HTR-8/SVneo (cell line): ENCODE data around the gene ARHGAP9.
"Not testable (repeated sequence)": the region's sequence is repeated elsewhere in the genome, so short reads cannot be mapped to it uniquely, and the experiment has no call there.

Experiments
- DNase-seq: peaks from one replicate; pipeline ENCODE4 v3.0.0; 2011; ENCODE audit warnings: low spot score, mixed read lengths; ENCODE audit not compliant: insufficient read length
- FAIRE-seq: peaks from 2 replicates; lab custom pipeline; 2011; peaks lifted over from hg19 to GRCh38; lab: Jason Lieb, UNC

Gene ARHGAP9

GRCh38 chr12:57518176-57518919 is 38.7 kb upstream of the ARHGAP9 start:
- FAIRE-seq = no peak

DNA sequence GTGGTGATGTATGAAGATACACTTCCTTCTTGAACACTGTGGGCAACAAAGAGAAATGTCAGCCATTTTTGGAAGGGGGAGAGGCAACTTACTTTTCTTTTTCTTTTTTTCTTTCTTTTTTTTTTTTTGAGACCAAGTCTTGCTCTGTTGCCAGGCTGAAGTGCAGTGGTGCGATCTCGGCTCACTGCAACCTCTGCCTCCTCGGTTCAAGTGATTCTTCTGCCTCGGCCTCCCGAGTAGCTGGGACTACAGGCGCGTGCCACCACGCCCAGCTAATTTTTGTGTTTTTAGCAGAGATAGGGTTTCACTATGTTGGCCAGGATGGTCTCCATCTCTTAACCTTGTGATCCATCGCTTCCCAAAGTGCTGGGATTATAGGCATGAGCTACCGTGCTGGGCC is 38.1 kb upstream of the ARHGAP9 start:
- DNase-seq, FAIRE-seq: not testable (repeated sequence)

More at GRCh38 chr12:57518176-57518919, 38.7 kb upstream of the ARHGAP9 start:
- no peak for DNase-seq

GRCh38 chr12:57517187-57517586 is 37.5 kb upstream of the ARHGAP9 start:
- DNase-seq = no peak
- FAIRE-seq = no peak

GRCh38 chr12:57516617-57517153 is 37.0 kb upstream of the ARHGAP9 start:
- no peak for DNase-seq
- FAIRE-seq = no peak

DNA sequence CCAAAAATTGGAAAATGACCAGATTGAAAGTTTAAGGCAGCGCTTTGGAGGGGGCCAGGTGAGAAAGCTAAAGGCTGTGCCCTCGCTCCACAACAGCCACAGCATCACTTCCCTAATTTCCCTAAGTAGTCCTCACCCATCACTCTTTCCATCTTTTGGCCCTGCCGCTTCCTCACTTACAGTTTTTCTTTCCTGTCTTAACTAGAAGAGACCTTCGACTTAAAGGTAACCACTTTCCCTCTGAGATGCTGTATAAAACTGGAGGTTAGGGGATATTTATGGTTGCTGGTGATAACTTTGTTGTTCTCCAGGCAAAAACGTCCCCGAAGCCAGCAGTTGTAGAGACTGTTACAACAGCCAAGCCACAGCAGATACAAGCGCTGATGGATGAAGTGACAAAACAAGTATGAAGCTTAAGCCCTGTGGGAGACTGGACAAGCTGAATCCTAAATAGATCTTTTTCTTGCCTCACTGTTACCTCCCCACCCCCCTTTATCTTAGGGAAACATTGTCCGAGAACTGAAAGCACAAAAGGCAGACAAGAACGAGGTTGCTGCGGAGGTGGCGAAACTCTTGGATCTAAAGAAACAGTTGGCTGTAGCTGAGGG is 36.4 kb upstream of the ARHGAP9 start:
- DNase-seq (no peak), FAIRE-seq (no peak)

DNA sequence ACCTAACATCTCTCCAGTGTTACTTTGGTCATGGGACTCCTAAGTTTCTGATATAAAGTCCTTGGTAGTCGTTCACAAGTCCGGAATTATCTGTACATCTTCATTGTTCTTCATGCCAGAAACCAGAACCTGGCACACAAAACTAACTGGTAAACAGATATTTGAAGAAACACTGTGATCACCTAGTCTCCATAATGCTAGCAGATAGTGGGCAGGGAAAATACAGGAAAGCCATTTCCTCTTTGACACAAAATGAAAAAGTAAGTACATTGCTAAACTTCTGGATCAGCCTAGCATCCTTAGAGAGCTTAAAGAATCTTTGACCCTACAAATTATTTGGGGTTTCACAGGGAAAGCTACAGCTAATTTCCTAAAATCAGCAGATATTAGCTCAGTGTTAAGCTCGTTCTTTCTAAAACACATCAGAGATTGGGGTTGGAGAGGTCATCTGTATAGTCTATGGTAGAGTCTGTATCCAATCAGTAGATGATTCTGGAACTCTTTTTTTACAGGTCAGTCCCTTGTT is 35.8 kb upstream of the ARHGAP9 start:
- FAIRE-seq (no peak), DNase-seq (no peak)

- FAIRE-seq (no peak), DNase-seq (no peak)
These were observed 35.2 kb upstream of the ARHGAP9 start for GRCh38 chr12:57514720-57515407.

DNA sequence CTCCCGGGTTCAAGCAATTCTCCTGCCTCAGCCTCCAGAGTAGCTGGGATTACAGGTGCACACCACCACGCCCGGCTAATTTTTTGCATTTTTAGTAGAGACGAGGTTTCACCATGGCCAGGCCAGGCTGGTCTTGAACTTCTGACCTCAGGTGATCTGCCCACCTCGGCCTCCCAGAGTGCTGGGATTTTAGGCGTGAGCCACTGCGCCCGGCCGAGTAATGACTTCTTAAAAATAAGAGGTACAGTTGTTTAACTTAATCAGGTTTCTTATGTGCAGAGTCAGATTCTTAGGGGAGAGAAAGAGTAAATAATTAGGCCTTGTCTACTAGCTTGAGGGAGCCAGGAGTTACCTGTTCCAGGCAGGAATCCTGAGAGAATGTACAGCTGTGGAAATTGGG is 34.6 kb upstream of the ARHGAP9 start:
- not testable (repeated sequence) for FAIRE-seq, DNase-seq

DNA sequence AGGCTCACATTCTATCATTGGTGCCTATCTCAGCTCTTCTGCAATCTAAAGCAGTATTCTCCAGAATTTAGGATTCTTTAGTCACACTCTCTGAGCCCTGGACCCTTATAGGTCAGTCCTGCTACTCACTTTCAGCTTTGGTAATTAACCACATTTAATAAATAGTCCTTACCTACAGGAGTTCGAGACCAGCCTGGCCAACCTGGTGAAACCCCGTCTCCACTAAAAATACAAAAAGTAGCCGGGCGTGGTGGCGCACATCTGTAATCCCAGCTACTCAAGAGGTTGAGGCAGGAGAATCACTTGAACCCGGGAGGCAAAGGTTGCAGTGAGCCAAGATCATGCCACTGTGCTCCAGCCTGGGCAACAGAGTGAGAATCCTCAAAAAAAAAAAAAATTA is 34.0 kb upstream of the ARHGAP9 start:
- not testable (repeated sequence) for DNase-seq, FAIRE-seq

DNA sequence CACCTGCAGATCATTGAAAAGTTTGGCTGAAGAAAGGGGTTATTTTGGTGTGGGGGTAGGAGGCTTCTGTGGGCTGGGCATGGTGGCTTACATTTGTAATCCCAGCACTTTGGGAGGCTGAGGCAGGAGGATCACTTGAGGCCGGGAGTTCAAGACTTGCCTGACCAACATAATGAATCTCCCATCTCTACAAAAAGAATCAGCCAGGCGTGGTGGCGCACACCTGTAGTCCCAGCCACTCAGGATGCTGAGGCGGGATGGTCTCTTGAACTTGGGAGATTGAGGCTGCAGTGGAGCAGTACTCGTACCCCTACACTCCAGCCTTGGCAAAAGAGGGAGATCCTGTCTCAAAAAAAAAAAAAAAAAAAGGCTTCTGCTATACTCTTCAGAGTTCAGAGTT is 33.6 kb upstream of the ARHGAP9 start:
- FAIRE-seq = no peak

GRCh38 chr12:57512665-57513064 is 33.0 kb upstream of the ARHGAP9 start:
- DNase-seq = no peak
- no peak for FAIRE-seq

More for the DNA sequence above, 33.6 kb upstream of the ARHGAP9 start:
- no peak for DNase-seq

DNA sequence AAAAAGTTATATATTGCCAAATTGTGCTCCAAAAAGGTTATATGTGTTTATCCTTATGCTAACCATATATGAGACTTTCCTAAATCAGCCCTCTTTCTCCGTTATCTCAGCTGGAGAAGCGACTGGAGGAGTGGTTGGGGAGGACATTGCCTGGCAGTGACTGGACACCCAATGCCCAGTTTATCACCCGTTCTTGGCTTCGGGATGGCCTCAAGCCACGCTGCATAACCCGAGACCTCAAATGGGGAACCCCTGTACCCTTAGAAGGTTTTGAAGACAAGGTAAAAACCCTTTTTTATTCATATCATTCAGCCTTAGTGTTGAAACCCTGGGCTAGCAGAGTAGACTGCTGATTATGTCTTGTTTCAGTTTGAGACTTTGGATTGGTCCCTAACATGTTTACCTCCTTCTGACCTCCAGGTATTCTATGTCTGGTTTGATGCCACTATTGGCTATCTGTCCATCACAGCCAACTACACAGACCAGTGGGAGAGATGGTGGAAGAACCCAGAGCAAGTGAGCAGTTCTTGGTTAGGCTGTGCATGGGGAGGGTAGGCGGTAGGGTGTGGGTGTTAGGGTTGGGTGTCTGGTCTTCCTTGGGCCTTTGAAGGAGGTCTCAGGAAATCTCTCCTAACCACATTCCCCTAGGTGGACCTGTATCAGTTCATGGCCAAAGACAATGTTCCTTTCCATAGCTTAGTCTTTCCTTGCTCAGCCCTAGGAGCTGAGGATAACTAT is 32.1 kb upstream of the ARHGAP9 start:
- DNase-seq (no peak), FAIRE-seq (no peak)

DNA sequence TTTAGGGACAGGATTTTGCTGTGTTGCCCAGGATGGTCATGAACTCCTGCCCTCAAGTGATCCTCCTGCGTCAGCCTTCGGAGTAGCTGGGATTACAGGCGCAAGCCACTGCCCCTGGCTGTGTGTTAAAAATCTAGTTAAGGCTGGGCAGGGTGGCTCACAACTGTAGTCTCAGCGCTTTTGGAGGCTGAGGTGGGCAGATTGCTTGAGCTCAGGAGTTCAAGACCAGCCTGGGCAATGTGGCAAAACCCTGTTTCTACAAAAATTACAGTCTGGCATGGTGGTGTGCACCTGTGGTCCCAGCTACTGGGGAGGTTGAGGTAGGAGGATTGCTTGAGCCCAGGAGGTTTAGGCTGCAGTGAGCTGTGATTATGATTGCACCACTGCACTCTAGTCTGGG is 31.5 kb upstream of the ARHGAP9 start:
- DNase-seq (no peak), FAIRE-seq (no peak)

- not testable (repeated sequence) for FAIRE-seq, DNase-seq
These were observed 28.1 kb upstream of the ARHGAP9 start for GRCh38 chr12:57507796-57508195.

- not testable (repeated sequence) for FAIRE-seq
These were observed 26.9 kb upstream of the ARHGAP9 start for GRCh38 chr12:57506541-57506940.

GRCh38 chr12:57502311-57502969 is 22.8 kb upstream of the ARHGAP9 start:
- FAIRE-seq, DNase-seq: not testable (repeated sequence)

More at GRCh38 chr12:57506541-57506940, 26.9 kb upstream of the ARHGAP9 start:
- not testable (repeated sequence) for DNase-seq

- DNase-seq = no peak
- no peak for FAIRE-seq
These were observed 20.5 kb upstream of the ARHGAP9 start for GRCh38 chr12:57500213-57500612.

DNA sequence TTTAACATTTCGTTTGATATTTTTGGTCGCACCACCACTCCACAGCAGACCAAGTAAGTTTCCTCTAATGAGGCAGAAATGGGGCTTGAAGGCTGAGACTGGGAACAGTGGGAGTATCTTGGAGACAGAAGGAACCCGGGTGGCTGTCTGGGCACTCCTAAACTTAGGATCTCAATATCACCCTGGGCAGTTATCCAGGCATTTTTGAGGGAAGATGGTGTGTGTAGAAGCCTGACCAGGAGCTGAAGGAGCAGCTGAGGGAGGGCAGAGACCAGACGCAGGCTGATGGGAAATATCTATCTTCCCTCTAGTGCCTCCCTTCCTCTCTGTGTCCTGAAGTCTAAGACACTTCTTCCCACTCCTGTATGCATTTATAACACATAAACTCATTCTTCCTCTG is 18.9 kb upstream of the ARHGAP9 start:
- DNase-seq (no peak), FAIRE-seq (no peak)

GRCh38 chr12:57498132-57498502 is 18.5 kb upstream of the ARHGAP9 start:
- FAIRE-seq = no peak
- DNase-seq = no peak
